ENCODE data around the gene TPP1.

The TPP1 gene

DNA sequence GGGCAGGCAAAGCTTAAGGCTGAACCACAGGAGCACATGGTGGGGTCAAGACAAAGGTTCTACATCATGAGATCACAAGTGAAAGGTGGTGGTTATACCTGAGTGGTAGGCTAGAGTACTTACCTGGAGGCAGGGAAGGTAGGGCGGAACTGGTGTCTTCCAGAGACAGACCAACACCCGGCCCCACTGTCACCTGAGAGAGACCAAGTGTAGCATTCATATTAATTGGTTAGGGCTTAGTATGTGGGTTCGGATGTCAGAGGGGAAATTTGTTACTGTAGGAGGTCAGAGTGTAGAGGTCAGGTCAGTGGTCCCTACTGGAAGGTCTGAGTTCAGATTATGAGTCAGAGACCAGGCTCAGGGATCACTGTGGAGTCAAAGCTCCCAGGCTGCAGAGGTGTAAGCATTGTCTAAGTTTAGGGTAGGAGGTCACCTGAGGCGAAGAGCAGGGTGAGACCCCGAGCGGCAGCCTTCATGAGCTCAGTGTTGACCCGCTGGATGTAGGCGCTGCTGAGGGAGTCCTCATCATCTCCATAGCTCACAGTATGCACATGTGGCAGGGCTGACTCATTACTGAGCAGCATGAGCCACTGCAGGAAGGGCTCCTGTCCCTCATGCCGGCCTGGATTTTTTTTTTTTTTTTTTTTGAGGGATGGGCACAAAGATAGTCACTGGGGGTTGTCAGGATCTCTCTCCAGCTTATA is 3.2 kb downstream of the TPP1 start:
- TF ChIP-seq GATA2 (IDR thresholded peaks at IDR 0.05; ENCODE audit: low read depth, low read length) = no peak
- no peak for TF ChIP-seq GATA3 (IDR thresholded peaks at IDR 0.05; ENCODE audit: low read depth, low read length)

DNA sequence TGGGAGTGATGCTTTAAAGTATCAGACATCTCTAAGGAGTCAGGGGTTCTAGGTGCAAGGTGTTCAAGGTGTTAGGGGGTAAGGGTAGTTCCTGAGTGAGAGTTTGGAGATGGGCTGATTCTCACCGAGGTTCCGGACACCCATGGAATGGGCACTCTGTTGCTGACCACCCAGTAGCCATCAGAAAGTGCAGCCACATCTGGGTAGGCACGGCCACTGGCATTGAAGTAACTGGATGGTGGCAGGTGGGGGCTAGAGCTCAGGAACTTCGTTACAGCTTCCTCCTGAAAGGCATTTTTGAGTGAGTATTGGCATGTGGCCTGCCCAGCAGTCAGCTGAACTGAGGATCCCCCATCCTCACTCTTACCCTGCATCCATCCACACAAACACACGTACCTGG is 4.2 kb downstream of the TPP1 start:
- TF ChIP-seq GATA3 (IDR thresholded peaks at IDR 0.05; ENCODE audit: low read depth, low read length) (no peak), GATA2 (IDR thresholded peaks at IDR 0.05; ENCODE audit: low read depth, low read length) (no peak)

DNA sequence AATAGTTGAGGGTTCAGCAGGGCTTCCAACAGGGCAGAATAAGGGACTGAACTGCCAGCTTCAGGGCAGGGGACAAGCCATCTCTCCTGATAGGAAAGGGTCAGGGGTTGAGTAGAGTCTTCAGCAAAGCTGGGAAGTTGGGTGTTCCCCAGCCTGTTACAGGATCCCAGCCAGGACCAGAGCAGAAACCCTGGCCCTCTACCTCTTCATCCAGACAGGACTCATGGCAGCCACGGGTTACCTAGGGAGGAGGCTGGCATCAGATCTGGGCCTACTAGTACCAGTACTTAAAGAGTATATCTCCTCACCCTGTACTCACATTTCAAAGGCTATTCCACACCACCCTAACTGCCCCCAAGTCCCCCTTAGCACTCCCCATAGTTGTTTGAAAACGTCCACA is 4.8 kb downstream of the TPP1 start:
- TF ChIP-seq GATA2 (IDR thresholded peaks at IDR 0.05; ENCODE audit: low read depth, low read length) (no peak), GATA3 (IDR thresholded peaks at IDR 0.05; ENCODE audit: low read depth, low read length) (no peak)

DNA sequence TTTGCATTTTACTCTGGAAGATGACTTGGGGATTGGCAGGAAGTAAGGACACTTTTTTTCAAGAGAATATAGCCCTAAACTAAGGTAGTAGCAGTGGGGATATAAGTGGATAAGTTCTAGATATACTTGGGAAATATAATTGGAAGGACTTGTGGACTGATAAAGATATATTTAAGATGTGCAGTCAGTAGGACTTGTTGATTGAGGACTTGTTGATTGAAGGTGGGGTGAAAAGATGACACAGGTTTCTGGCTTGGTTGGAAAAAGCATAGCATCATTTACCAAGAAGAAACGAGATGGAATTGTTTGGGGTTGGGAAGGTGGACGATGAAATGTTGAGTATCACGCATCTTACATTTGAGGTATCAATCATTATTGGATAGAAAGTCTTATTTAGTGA is 5.7 kb downstream of the TPP1 start:
- TF ChIP-seq GATA2 (IDR thresholded peaks at IDR 0.05; ENCODE audit: low read depth, low read length) (no peak), GATA3 (IDR thresholded peaks at IDR 0.05; ENCODE audit: low read depth, low read length) (no peak)

DNA sequence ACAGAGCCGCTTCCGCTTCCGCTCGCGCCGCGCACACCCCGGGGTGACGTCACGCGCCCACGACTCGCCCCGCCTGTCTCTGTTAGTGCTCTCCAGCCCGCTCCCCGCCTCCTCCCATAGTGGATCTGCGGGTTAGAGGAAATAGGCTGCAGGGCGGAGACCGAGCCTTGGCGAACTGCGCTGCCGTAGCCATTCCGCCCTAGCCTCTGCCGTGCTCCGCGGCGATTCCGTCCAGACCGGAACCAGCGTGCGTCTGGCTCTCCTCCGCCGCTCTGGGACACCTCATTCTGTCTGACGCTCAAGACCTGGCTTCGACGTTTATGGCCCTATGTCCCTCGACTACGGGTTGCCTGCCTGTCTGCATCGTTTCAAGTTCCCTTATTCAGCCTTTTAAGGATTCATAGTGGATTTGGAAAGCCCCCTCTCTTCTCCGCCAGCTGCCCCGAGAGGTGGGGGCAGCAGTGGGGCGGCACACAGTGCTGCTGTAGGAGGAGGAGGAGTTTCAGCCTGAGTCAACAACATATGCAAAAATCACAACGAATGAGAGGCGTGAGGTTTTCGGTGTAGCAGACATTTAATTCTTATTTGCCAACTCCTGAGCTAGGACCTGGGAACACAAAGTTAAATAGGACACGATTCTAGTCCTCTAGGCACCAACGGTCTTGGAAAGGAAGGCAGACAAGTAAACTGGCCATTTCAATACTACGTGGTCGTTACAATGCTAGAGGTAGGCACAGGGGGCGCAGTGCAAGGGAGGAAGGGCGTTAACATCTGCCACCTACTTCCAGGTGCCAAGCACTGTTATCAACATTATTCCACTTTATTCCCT is 6.8 kb downstream of the TPP1 start, which contains the start of gene TAF10:
TSS of gene TAF10 (minus strand) at position 4 of the 829 bp plus-strand sequence. CDS start 27 bp downstream, outside the sequence.
- TF ChIP-seq GATA3 (IDR thresholded peaks at IDR 0.05; ENCODE audit: low read depth, low read length) (no peak), GATA2 (IDR thresholded peaks at IDR 0.05; ENCODE audit: low read depth, low read length) (no peak)

DNA sequence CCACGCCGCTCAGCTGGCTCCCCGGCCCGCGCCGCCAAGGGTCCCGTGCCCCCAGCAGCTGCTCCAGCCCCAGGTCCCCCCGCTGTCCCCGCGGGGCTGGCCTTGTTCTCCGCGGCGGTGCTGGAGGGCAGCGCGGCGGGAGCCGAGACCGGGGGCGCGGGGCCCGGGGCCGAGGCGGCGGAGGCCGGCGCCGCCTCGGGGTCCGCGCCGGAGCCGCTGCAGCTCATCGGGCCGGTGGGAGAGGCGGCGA is 7.3 kb downstream of the TPP1 start:
- TF ChIP-seq GATA2 (IDR thresholded peaks at IDR 0.05; ENCODE audit: low read depth, low read length) = no peak

DNA sequence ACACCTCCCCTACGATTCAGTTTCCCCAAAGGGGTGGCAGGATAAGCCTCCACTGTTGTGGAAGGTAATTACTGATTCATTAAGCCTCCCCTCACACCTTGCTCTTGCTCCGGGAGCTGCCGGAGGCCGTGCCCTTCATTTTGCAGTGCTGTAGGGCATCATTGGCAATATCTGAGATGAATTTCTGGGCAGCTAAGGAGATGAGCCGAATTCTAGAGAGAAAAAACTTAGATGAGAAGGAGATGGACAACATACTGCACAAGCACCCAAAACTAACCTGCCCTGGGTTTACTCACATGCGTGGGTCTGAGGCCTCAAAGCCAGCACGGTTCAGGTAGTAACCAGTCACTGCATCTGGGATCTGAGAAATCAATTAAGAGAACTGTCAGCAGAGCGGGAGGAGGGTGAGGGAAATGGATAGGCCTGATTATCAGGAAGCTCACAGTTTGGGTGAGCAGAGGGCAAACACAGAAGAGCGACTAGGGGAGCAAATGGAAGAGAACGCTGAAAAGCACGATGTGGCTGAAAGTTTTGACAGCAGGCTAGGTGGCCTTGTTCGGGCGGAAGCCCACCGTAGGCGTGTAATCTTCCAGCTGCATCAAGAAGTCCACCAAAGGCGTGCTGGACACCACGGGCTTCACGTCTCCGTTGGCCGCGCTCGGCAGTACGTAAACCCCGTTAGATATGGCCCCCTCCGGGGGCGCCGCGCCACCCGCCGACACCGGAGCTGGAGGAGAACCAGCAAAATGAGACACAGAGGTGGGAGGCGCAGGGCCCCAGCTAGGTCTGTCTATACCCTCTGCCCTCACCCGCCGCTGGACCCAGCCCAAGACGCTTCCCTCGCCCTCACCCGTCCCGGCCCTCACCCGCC is 7.9 kb downstream of the TPP1 start:
- TF ChIP-seq GATA3 (IDR thresholded peaks at IDR 0.05; ENCODE audit: low read depth, low read length) = no peak
- no peak for TF ChIP-seq GATA2 (IDR thresholded peaks at IDR 0.05; ENCODE audit: low read depth, low read length)

DNA sequence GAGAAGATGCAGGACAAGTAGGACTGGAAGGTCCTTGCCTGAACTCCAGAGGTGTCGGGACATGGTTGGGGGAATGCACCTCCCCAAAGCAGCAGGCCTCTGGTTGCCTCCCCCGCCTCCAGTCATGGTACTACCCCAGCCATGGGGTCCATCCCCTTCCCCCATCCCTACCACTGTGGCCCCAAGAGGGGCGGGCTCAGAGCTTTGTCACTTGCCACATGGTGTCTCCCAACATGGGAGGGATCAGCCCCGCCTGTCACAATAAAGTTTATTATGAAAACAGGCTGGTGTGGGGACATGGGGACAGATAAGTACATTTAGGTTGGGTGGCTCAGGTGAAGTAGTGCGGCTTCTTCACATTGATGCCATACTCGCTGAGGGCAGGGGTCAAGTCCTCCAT is 8.6 kb downstream of the TPP1 start:
- no peak for TF ChIP-seq GATA2 (IDR thresholded peaks at IDR 0.05; ENCODE audit: low read depth, low read length)
- no peak for TF ChIP-seq GATA3 (IDR thresholded peaks at IDR 0.05; ENCODE audit: low read depth, low read length)

DNA sequence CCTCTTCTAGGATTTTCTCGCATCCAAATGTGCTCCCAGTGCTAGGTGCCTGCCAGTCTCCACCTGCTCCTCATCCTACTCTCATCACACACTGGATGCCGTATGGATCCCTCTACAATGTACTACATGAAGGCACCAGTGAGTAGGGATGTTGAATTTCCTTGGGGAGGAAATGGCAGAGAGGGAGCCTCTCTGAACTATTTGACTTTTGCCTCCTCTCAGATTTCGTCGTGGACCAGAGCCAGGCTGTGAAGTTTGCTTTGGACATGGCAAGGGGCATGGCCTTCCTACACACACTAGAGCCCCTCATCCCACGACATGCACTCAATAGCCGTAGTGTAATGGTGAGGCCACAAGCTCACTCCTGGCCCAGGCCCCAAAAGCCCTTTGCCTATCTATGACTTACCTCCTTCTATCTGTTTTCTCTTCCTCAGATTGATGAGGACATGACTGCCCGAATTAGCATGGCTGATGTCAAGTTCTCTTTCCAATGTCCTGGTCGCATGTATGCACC is 9.7 kb downstream of the TPP1 start:
- TF ChIP-seq GATA3 (IDR thresholded peaks at IDR 0.05; ENCODE audit: low read depth, low read length) = no peak
- TF ChIP-seq GATA2 (IDR thresholded peaks at IDR 0.05; ENCODE audit: low read depth, low read length) = no peak

DNA sequence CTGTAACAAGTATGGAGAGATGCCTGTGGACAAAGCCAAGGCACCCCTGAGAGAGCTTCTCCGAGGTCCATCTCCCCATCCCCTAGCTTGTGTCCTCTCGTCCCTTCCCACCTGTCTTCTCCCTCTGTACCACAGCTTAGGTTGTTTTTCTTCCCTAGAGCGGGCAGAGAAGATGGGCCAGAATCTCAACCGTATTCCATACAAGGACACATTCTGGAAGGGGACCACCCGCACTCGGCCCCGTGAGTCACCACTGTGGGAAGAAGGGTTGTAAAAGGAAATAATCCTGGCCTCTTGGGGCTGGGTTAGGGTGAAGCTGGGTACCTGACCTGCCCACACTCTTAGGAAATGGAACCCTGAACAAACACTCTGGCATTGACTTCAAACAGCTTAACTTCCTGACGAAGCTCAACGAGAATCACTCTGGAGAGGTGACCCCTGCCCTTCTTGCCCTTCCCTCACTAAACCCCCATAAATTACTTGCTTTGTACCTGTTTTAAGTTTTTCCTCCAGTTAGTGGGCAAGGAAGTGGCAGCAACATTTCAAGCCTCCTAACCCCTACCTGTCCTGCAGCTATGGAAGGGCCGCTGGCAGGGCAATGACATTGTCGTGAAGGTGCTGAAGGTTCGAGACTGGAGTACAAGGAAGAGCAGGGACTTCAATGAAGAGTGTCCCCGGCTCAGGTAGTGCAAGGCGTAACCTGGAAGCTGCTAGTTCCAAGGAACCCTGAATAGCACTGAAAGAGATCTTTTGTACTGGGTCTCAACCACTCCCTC is 10.3 kb downstream of the TPP1 start:
- no peak for TF ChIP-seq GATA3 (IDR thresholded peaks at IDR 0.05; ENCODE audit: low read depth, low read length)
- TF ChIP-seq GATA2 (IDR thresholded peaks at IDR 0.05; ENCODE audit: low read depth, low read length) = no peak

DNA sequence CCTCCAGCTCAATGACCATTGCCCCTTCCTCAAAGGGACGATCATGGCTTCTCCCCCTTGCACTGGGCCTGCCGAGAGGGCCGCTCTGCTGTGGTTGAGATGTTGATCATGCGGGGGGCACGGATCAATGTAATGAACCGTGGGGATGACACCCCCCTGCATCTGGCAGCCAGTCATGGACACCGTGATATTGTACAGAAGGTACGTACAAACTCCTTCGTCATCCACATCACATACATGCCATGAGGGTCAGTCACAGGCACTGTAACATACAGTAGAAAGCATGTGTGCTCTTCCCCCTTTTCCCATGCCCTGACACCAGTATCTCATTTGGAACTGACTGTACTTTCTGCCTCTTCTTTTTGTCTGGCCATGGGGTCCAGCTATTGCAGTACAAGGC is 11.2 kb downstream of the TPP1 start:
- TF ChIP-seq GATA3 (IDR thresholded peaks at IDR 0.05; ENCODE audit: low read depth, low read length) (no peak), GATA2 (IDR thresholded peaks at IDR 0.05; ENCODE audit: low read depth, low read length) (no peak)

DNA sequence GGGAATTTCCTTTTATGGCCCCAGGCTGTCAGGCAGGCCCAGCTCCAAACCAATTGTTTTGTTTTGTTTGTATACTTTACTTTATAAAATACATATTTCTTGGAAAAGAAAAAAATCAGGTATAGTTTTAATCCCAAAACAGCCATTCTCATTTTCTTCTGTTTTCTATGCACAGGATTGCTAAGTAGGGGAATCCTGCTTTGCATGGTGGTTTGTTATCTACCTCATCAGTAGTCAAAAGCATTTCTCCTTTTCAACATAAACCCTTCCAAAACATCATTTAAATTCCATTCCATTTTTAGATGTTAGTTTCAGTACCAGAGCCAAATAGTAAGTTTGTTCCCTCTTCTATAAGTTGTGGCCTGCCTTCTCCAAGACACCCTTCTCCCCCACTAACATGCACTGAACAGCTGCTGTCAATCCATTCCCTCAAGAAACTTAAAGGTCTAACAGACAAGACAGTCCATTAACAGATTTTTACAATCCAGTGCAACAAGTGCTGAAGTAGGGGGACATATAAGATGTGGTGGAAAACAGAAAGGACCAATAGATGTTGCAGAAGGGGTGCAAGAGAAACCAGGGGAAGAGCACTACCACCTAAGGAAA is 11.9 kb downstream of the TPP1 start:
- TF ChIP-seq GATA2 (IDR thresholded peaks at IDR 0.05; ENCODE audit: low read depth, low read length) (no peak), GATA3 (IDR thresholded peaks at IDR 0.05; ENCODE audit: low read depth, low read length) (no peak)

DNA sequence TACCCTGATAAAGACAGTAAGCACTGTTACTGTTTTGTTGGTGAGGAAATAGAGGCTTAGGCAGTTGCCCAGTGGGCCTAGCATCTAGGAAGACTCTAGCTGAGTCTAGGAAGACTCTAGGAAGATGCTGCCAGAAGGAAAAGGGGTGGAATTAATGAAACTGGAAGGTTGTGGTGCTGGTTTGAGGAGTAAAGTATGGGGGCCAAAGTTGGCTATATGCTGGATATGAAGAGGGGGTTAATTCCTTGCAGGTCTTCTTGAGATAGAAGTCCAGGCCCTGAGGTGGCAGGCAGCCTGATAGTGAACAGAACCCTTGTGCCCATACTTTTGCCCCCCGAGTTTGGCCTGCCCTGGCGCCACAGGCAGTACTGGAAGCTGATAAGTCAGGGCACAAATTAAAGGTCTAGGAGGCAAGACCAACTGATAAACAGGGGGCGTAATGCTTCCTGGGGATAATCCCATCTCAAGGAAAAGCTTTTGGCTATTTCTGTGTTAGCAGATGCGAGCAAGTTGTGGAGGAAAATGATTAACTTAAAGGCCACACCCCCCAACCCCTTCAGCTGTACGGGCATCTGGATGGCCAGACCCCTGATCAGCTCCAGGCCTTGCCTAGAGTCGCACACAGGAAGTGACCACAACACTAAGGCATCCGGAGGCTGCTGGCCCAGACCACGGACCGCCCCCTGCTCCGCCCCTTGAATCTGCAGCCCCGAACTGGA is 12.6 kb downstream of the TPP1 start:
- TF ChIP-seq GATA2 (IDR thresholded peaks at IDR 0.05; ENCODE audit: low read depth, low read length) = no peak
- TF ChIP-seq GATA3 (IDR thresholded peaks at IDR 0.05; ENCODE audit: low read depth, low read length) = no peak

Data from SH-SY5Y (cell line).